Measurements from ENCODE around the gene GCSAM.

GCSAM gene

DNA sequence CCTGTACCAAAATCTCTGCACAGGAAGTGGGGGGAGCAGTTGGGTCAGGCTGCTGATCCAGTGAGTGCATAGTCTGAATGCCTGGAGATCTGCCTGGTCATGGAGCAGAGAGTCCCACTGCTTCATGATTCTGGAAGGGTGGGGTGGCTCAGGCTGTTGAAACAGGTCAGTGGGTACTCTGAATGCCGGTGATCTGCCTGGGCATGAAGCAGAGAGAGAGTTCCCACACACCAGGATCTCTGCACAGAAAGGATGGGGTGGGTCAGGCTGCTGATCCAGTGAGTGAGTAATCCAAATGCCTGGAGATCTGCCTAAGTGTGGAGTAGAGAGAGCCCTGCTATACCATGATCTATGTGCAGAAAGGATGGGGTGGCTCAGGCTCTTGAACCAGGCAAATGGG is 16.1 kb upstream of the GCSAM start:
- Histone ChIP-seq H3K9ac (ENCODE audit: low read depth, low read length, poor library complexity, severe bottlenecking) (no peak overlapping the region), H3F3A (ENCODE audit: low read depth) (no peaks in the 10 kb centered on the region), H3K9me2 (replicated peaks; ENCODE audit: low read depth, low read length) (no peaks in the 10 kb centered on the region), H3K4me2 (ENCODE audit: low read depth, low read length, poor library complexity, severe bottlenecking) (no peak overlapping the region), H3K4me3 (ENCODE audit: low read length, poor library complexity, severe bottlenecking) (no peak overlapping the region), H3K27me3 (ENCODE audit: insufficient read depth, low read length, poor library complexity, severe bottlenecking) (peaks cover 5% of the 10 kb centered on the region), H2AFZ (ENCODE audit: low read length) (no peak overlapping the region), H3K36me3 (ENCODE audit: insufficient read depth, low read length) (no peaks in the 10 kb centered on the region), H3K79me2 (ENCODE audit: insufficient read depth, low read length) (no peaks in the 10 kb centered on the region), H4K20me1 (ENCODE audit: insufficient read depth, low read length, poor library complexity, severe bottlenecking) (no peaks in the 10 kb centered on the region), H3K4me1 (ENCODE audit: insufficient read depth, low read length, poor library complexity, severe bottlenecking) (no peaks in the 10 kb centered on the region), H3K9me3 (ENCODE audit: insufficient read depth, low read depth, low read length) (peaks cover 13% of the 10 kb centered on the region; the same call in 1 of the 2 replicates)
- TF ChIP-seq EZH2phosphoT487 (IDR thresholded peaks at IDR 0.05; ENCODE audit: borderline replicate concordance) = no peak
- TF ChIP-seq, protein P1, sequence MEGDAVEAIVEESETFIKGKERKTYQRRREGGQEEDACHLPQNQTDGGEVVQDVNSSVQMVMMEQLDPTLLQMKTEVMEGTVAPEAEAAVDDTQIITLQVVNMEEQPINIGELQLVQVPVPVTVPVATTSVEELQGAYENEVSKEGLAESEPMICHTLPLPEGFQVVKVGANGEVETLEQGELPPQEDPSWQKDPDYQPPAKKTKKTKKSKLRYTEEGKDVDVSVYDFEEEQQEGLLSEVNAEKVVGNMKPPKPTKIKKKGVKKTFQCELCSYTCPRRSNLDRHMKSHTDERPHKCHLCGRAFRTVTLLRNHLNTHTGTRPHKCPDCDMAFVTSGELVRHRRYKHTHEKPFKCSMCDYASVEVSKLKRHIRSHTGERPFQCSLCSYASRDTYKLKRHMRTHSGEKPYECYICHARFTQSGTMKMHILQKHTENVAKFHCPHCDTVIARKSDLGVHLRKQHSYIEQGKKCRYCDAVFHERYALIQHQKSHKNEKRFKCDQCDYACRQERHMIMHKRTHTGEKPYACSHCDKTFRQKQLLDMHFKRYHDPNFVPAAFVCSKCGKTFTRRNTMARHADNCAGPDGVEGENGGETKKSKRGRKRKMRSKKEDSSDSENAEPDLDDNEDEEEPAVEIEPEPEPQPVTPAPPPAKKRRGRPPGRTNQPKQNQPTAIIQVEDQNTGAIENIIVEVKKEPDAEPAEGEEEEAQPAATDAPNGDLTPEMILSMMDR (conservative IDR thresholded peaks at IDR 0.05; ENCODE audit: low read length) = no peak

DNA sequence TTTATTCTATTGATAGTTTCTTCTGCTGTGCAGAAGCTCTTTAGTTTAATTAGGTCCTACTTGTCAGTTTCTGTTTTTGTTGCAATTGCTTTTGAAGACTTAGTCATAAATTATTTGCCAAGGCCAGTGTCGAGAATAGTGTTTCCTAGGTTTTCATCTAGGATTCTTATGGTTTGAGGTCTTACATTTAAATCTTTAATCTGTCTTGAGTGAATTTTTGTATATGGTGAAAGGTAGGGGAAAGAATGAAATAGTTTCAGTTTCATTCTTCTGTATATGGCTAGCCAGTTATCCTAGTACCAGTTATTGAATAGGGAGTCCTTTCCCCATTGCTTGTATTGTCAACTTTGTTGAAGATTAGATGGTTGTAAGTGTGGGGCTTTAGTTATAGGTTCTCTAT is 10.6 kb upstream of the GCSAM start:
- Histone ChIP-seq H3F3A (ENCODE audit: low read depth) (no peaks in the 10 kb centered on the region), H3K27me3 (ENCODE audit: insufficient read depth, low read length, poor library complexity, severe bottlenecking) (peaks cover 5% of the 10 kb centered on the region), H4K20me1 (ENCODE audit: insufficient read depth, low read length, poor library complexity, severe bottlenecking) (no peaks in the 10 kb centered on the region), H3K4me3 (ENCODE audit: low read length, poor library complexity, severe bottlenecking) (no peak overlapping the region), H2AFZ (ENCODE audit: low read length) (no peak overlapping the region), H3K79me2 (ENCODE audit: insufficient read depth, low read length) (no peaks in the 10 kb centered on the region), H3K4me2 (ENCODE audit: low read depth, low read length, poor library complexity, severe bottlenecking) (no peak overlapping the region), H3K9ac (ENCODE audit: low read depth, low read length, poor library complexity, severe bottlenecking) (no peak overlapping the region), H3K36me3 (ENCODE audit: insufficient read depth, low read length) (no peaks in the 10 kb centered on the region), H3K9me3 (ENCODE audit: insufficient read depth, low read depth, low read length) (peaks cover 9% of the 10 kb centered on the region; the same call in 1 of the 2 replicates), H3K4me1 (ENCODE audit: insufficient read depth, low read length, poor library complexity, severe bottlenecking) (no peaks in the 10 kb centered on the region), H3K9me2 (replicated peaks; ENCODE audit: low read depth, low read length) (no peaks in the 10 kb centered on the region)
- no peak for TF ChIP-seq EZH2phosphoT487 (IDR thresholded peaks at IDR 0.05; ENCODE audit: borderline replicate concordance)
- TF ChIP-seq, protein P1 (conservative IDR thresholded peaks at IDR 0.05; ENCODE audit: low read length) = no peak

DNA sequence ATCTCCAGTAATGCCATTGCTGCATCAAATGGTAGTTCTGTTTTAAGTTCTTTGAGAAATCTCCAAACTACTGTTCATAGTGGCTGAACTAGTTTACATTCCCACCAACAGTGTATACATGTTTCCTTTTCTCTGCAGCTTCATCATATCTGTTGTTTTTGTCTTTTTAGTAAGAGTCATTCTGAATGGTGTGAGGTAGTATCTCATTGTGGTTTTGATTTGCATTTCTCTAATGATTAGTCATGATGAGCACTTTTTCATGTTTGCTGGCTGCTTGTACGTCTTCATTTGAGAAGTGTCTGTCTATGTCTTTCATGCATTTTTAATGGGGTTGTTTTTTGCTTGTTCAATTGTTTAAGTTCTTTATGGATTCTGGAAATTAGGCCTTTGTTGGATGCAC is 10.2 kb upstream of the GCSAM start:
- Histone ChIP-seq H3K36me3 (ENCODE audit: insufficient read depth, low read length) (no peaks in the 10 kb centered on the region), H3K9me2 (replicated peaks; ENCODE audit: low read depth, low read length) (no peaks in the 10 kb centered on the region), H4K20me1 (ENCODE audit: insufficient read depth, low read length, poor library complexity, severe bottlenecking) (no peaks in the 10 kb centered on the region), H2AFZ (ENCODE audit: low read length) (no peak overlapping the region), H3K4me3 (ENCODE audit: low read length, poor library complexity, severe bottlenecking) (no peak overlapping the region), H3K9me3 (ENCODE audit: insufficient read depth, low read depth, low read length) (peaks cover 6% of the 10 kb centered on the region; the same call in 1 of the 2 replicates), H3K27me3 (ENCODE audit: insufficient read depth, low read length, poor library complexity, severe bottlenecking) (peaks cover 5% of the 10 kb centered on the region), H3K4me2 (ENCODE audit: low read depth, low read length, poor library complexity, severe bottlenecking) (no peak overlapping the region), H3K9ac (ENCODE audit: low read depth, low read length, poor library complexity, severe bottlenecking) (no peak overlapping the region), H3K79me2 (ENCODE audit: insufficient read depth, low read length) (no peaks in the 10 kb centered on the region), H3F3A (ENCODE audit: low read depth) (no peaks in the 10 kb centered on the region), H3K4me1 (ENCODE audit: insufficient read depth, low read length, poor library complexity, severe bottlenecking) (no peaks in the 10 kb centered on the region)
- TF ChIP-seq, protein P1 (conservative IDR thresholded peaks at IDR 0.05; ENCODE audit: low read length) = no peak
- no peak for TF ChIP-seq EZH2phosphoT487 (IDR thresholded peaks at IDR 0.05; ENCODE audit: borderline replicate concordance)

Measured in Loucy (cell line).